ENCODE measurements around the gene JUN. TPM values are rescaled to one million over a fixed set of nuclear protein-coding genes. Genes with fewer than 3 reads are reported as not detected.

The JUN gene
- total RNA-seq, 4 donors from 2014 or later: 41.2 to 104 (median 90.8) TPM

DNA sequence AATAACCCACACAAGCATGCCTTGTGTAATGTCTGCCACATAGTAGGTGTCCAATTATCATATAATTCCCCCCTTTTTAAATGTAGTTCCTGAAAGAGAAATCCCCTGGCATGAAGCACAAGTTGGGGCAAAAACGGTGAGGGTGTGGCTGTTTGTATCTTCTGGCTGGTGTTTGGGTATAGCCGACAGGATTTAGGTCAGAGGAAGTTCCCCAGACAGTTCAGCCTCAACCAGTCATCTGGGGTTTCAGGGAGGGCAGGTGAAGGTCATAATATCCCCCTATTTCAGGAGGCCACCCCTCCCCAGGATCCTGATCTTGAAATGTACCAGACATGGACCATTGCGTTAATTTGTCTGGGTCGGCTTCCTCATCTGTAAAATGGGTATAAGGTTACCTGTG lies 29.1 kb upstream of the JUN start:
- H3K9me3 ChIP-seq: no peaks in the 10 kb centered on the region
- TF ChIP-seq POLR2A (IDR thresholded peaks at IDR 0.05): no peak
- TF ChIP-seq, protein P1, sequence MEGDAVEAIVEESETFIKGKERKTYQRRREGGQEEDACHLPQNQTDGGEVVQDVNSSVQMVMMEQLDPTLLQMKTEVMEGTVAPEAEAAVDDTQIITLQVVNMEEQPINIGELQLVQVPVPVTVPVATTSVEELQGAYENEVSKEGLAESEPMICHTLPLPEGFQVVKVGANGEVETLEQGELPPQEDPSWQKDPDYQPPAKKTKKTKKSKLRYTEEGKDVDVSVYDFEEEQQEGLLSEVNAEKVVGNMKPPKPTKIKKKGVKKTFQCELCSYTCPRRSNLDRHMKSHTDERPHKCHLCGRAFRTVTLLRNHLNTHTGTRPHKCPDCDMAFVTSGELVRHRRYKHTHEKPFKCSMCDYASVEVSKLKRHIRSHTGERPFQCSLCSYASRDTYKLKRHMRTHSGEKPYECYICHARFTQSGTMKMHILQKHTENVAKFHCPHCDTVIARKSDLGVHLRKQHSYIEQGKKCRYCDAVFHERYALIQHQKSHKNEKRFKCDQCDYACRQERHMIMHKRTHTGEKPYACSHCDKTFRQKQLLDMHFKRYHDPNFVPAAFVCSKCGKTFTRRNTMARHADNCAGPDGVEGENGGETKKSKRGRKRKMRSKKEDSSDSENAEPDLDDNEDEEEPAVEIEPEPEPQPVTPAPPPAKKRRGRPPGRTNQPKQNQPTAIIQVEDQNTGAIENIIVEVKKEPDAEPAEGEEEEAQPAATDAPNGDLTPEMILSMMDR (IDR thresholded peaks at IDR 0.05 in 4 of 5, conservative IDR thresholded peaks at IDR 0.05 in 1 of 5): no peak
- no peaks in the 10 kb centered on the region for H3K27me3 ChIP-seq
- in situ Hi-C loops (cut with MboI; ENCODE audit: low sequenced_read_pairs in 4 of 4): no loop called here
- intact Hi-C loops (cut with DNase I; ENCODE audit: low total_unique reads): no loop called here
- H3K4me3 ChIP-seq: no peak overlapping the region
- H3K27ac ChIP-seq: peak overlapping the region in 1 of 4 donors; percentile 93
- peaks cover 0 to 6% of the 10 kb centered on the region in 2 donors for H3K4me1 ChIP-seq
- no peaks in the 10 kb centered on the region for H3K36me3 ChIP-seq
- no peak for DNase-seq
- no peak for ATAC-seq

DNA sequence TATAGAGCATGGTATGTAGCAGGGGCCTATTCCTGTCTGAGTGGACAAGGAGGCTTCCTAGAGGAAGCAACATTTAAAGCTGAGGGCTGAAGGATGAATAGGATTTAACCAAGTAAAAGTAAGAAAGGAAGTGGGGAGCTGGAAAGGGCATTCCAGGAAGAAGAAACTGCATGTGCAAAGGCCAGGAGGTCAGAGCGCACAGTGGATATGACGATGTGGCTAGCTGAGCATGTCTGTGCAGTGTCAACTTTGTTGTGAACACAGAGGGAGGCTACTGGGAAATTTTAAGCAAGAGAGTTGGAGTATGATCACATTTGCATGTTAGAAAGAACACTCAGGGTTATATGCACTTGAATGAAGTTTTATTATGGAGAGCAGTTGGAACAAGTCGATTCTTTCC lies 28.6 kb upstream of the JUN start:
- H3K36me3 ChIP-seq: no peaks in the 10 kb centered on the region
- no peak overlapping the region for H3K4me3 ChIP-seq
- no peak for ATAC-seq
- H3K27ac ChIP-seq: no peak overlapping the region
- intact Hi-C loops (cut with DNase I; ENCODE audit: low total_unique reads): no loop called here
- no peaks in the 10 kb centered on the region for H3K9me3 ChIP-seq
- no peak for DNase-seq
- H3K4me1 ChIP-seq: peaks cover 0 to 6% of the 10 kb centered on the region in 2 donors
- no peak for TF ChIP-seq POLR2A (IDR thresholded peaks at IDR 0.05)
- TF ChIP-seq, protein P1 (IDR thresholded peaks at IDR 0.05 in 4 of 5, conservative IDR thresholded peaks at IDR 0.05 in 1 of 5): no peak
- H3K27me3 ChIP-seq: no peaks in the 10 kb centered on the region
- in situ Hi-C loops (cut with MboI; ENCODE audit: low sequenced_read_pairs in 4 of 4): no loop called here

DNA sequence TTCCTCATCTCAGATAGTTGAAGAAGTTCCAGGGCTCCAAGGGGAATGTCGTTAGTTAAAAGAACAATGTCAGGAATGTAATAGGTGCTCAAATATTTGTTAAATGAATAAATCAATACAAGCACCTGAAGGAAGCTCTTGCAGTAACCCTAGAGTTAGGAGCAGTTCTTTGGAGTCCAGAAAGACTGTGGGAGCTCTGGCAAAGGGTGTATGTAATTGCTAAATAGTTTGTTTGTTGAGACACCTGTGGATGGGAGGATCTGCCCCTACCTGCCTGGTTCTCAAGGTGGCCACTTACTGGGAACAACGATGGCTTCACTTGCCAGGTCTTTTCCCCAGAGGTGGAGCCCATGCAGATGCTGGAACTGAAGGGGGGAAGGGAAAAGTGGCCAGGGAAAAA lies 27.5 kb upstream of the JUN start:
- Histone ChIP-seq H3K4me3 (no peak overlapping the region), H3K9me3 (no peaks in the 10 kb centered on the region), H3K4me1 (no peaks in the 10 kb centered on the region), H3K36me3 (no peaks in the 10 kb centered on the region), H3K27me3 (no peaks in the 10 kb centered on the region), H3K27ac (no peak overlapping the region)
- in situ Hi-C loops (cut with MboI; ENCODE audit: low sequenced_read_pairs in 4 of 4): no loop called here
- ATAC-seq: no peak
- no peak for DNase-seq
- intact Hi-C loops (cut with DNase I; ENCODE audit: low total_unique reads): no loop called here
- TF ChIP-seq, protein P1 (IDR thresholded peaks at IDR 0.05 in 4 of 5, conservative IDR thresholded peaks at IDR 0.05 in 1 of 5): no peak
- TF ChIP-seq POLR2A (IDR thresholded peaks at IDR 0.05): no peak

DNA sequence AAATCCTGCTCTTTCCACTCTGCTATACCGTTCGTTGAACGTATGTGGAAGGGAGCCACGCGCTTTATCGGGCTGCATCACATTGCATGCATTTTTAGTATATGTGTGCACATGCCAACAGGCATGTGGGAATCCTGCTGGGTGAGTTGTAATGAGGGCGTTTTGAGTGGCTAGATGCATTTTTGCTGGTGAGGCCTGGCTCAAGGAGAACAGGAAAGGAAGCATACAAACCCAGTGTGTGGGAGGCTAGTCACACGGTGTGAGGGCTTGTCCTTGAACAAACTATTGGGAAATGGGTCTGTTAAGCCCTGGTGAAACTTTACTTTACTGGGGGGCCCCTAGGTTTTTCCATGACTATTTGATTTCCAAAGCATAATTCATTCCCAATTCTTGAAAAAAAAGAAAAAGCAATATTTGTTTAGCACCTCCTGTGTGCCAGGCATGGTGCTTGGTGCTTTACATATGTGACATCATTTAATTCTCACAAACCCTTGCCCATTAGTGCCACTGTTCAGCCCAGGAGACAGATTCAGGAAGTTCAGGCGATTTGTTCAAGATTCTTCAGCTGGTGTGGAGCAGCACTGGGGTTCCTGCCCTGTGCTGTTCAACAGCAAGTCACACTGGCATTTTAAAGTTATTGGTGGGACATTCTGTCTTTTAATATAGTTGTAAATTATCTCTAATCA lies 25.6 kb upstream of the JUN start:
- in situ Hi-C loops (cut with MboI; ENCODE audit: low sequenced_read_pairs in 4 of 4) (no loop called here), intact Hi-C loops (cut with DNase I; ENCODE audit: low total_unique reads) (no loop called here)
- Histone ChIP-seq H3K27ac (no peak overlapping the region), H3K36me3 (no peaks in the 10 kb centered on the region), H3K9me3 (no peaks in the 10 kb centered on the region), H3K27me3 (no peaks in the 10 kb centered on the region), H3K4me1 (peaks cover 9 to 10% of the 10 kb centered on the region in 2 donors), H3K4me3 (no peak overlapping the region)
- no peak for DNase-seq
- no peak for TF ChIP-seq POLR2A (IDR thresholded peaks at IDR 0.05)
- TF ChIP-seq, protein P1 (IDR thresholded peaks at IDR 0.05 in 4 of 5, conservative IDR thresholded peaks at IDR 0.05 in 1 of 5): no peak
- no peak for ATAC-seq

DNA sequence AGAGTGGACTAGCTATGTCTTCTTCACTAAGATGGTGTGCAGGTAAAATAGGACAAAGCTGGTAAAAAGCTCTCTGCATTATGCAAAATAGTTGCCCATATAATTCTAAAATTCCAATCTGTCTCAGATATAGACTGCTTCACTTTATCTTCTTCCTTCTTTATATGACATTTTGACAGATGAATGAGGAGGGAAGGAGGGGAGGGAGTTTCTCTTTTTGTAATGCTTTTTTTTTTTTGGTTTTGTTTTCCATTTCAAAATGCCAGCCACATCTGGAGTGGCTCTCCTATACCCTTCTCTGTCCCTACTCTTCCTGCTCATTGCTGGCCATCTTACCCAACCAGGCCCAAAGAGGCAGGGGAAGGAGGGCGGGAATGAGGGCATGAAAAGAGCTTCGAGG lies 24.2 kb upstream of the JUN start:
- TF ChIP-seq, protein P1 (IDR thresholded peaks at IDR 0.05 in 4 of 5, conservative IDR thresholded peaks at IDR 0.05 in 1 of 5): no peak
- TF ChIP-seq POLR2A (IDR thresholded peaks at IDR 0.05): no peak
- in situ Hi-C loops (cut with MboI; ENCODE audit: low sequenced_read_pairs in 4 of 4): no loop called here
- no peaks in the 10 kb centered on the region for H3K27me3 ChIP-seq

More for the DNA sequence above, 24.2 kb upstream of the JUN start:
- Histone ChIP-seq H3K4me3 (no peak overlapping the region), H3K9me3 (no peaks in the 10 kb centered on the region), H3K36me3 (no peaks in the 10 kb centered on the region), H3K27ac (no peak overlapping the region), H3K4me1 (peaks cover 12 to 13% of the 10 kb centered on the region in 2 donors)
- DNase-seq: no peak
- intact Hi-C loops (cut with DNase I; ENCODE audit: low total_unique reads): no loop called here
- ATAC-seq: no peak
